K562 (cell line): ENCODE data around the gene GRIA4.

ENCODE experiments used
- FOXM1 ChIP-seq, 2 experiments: fragments of 450-650 bp in 1 of 2; sonication (generic) in 1 of 2; formaldehyde crosslinking in 1 of 2; IDR thresholded peaks; 2 replicates each; pipeline versions ENCODE4 v1.6.1 to v1.9.0; 2017 to 2022; ENCODE audit warnings: low read depth in 2 of 2, mild to moderate bottlenecking in 2 of 2, missing genetic modification reagents in 1 of 2, moderate library complexity in 1 of 2
- MTF1 ChIP-seq: fragments of 250-450 bp; sonication (Bioruptor Pico); IDR thresholded peaks from 2 replicates; pipeline ENCODE4 v1.9.0; 2021; ENCODE audit warnings: moderate library complexity, mild to moderate bottlenecking, inconsistent platforms, borderline replicate concordance
- POLR2A ChIP-seq: fragments of 450-650 bp; conservative IDR thresholded peaks from 2 replicates; pipeline ENCODE4 v1.6.1; 2016
- SREBF1 ChIP-seq: fragments of 150-350 bp; IDR thresholded peaks from 2 replicates; pipeline ENCODE4 v1.6.1; 2014; ENCODE audit warnings: antibody characterized with exemption, low read depth, low read length, borderline replicate concordance
- TCF3 ChIP-seq: sonication (generic); formaldehyde crosslinking; IDR thresholded peaks from 2 replicates; pipeline ENCODE4 v1.4.0; 2020; ENCODE audit warnings: mild to moderate bottlenecking, missing genetic modification reagents
- ZNF3 ChIP-seq: fragments of 250-450 bp; sonication (Bioruptor Pico); IDR thresholded peaks from 2 replicates; pipeline ENCODE4 v1.5.0; 2021; ENCODE audit warnings: mild to moderate bottlenecking, moderate library complexity
- TF ChIP-seq, protein P1 (sequence below): fragments of 450-650 bp; IDR thresholded peaks from 2 replicates; pipeline ENCODE4 v1.6.1; 2017; ENCODE audit warnings: mild to moderate bottlenecking, moderate library complexity

DNA sequence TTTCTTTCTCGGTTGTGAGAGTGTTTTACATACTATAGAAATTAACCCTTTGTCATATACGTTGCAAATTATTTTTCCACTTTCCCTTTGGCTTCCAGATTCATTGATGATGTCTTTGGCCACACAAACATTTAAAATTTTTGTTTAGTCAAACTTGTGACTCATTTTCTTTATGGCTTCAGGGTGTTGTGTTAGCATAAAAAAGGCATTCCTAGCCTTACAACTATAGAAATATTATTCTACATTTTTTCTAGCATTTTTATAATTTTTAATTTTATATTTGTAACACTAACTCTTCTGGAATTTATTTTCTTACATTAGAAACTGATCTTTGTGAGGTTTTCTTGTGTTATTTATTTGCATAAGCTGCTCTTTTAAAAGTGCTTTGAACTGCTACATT is 12.1 kb downstream of the GRIA4 start:
- TF ChIP-seq MTF1 (CRISPR knock-in tag) = no peak
- no peak for TF ChIP-seq SREBF1
- no peak for TF ChIP-seq POLR2A
- no peak for TF ChIP-seq FOXM1 (IDR thresholded peaks at IDR 0.05; ENCODE audit: low read depth)
- no peak for TF ChIP-seq FOXM1 (CRISPR knock-in tag; IDR thresholded peaks at IDR 0.05; ENCODE audit: low read depth)
- TF ChIP-seq, protein P1, sequence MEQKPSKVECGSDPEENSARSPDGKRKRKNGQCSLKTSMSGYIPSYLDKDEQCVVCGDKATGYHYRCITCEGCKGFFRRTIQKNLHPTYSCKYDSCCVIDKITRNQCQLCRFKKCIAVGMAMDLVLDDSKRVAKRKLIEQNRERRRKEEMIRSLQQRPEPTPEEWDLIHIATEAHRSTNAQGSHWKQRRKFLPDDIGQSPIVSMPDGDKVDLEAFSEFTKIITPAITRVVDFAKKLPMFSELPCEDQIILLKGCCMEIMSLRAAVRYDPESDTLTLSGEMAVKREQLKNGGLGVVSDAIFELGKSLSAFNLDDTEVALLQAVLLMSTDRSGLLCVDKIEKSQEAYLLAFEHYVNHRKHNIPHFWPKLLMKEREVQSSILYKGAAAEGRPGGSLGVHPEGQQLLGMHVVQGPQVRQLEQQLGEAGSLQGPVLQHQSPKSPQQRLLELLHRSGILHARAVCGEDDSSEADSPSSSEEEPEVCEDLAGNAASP = no peak
- no peak for TF ChIP-seq TCF3
- TF ChIP-seq ZNF3 = no peak
